GM15510 (cell line): ENCODE data around the gene NOC4L.

Experiments used
- POLR2A ChIP-seq: IDR thresholded peaks from 3 replicates; pipeline ENCODE4 v1.6.1; 2011; ENCODE audit warnings: borderline replicate concordance; ENCODE audit not compliant: insufficient read length; ENCODE audit errors: extremely low read depth

Gene NOC4L

DNA sequence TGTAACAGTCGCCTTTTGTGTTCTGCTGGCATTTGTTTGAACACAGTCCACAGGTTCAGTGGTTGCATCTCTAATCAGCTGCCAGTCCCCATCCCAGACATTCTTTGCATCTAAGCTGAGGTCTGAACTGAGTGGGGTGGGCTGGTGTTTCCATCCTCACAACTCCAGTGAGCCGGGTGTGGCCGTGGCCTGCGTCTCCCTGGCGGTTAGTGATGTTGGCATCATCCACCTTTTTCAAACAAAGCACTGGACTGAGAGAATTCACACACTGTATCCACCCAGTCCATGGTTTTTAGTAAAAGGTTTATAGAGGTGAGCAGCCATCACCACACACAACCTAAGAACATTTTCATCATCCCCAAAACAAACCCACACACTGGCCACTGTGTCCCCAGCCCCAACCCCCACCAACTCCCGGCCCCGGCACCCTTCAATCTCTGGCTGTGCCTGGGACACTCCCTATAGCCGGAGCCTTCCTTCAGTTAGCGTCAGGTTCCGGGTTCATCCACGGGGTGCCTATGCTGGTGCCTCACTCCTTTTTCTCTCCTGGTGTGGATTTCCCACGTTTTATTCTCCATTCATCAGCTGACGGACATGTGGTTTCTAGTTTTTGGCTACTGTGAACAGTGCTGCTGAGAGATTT is 6.7 kb upstream of the NOC4L start:
- no peak for TF ChIP-seq POLR2A

DNA sequence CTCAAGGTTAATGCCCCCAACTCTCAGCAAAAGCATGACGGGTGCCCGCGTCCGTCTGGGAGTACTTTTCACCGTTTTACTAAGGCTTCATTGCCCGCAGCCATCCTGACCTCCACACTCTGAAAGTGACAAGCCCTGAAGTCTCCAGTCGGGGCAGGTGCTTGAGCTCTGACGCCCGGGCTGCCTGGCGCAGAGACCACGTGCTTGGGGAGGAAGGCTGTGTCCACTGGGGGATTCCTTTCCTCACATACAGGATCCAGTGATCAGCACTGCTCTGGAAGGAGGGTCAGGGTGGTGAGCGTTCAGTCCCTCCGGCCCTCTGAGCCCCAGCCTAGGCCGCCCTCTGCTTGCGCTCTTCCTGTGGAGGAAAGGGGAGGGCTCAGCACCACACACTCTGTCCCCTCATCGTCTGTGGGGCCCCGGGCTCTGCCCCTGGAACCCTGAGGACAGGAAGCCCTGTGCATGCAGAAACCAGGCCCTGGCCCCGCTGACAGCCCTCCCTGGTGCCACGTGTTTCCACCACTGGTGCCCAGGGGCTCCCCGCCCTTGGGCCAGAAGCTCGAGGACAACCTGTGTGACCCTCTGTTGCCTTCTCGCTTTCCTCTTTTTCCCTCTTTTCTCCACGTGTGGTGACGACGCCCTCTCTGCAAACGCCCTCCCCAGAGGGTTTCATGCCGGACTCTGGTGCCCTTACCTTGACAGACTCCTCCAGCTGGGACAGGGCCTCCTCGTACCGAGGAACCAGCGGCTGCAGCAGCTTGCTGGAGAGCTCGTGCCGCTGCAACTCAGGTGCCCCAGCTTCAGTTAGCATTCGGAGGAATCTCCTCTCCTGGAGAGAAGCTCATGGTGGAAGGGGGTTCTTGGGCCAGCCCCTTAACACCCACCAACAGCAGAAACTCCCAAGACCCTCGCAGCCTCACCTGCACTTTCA is 5.1 kb upstream of the NOC4L start:
- no peak for TF ChIP-seq POLR2A

DNA sequence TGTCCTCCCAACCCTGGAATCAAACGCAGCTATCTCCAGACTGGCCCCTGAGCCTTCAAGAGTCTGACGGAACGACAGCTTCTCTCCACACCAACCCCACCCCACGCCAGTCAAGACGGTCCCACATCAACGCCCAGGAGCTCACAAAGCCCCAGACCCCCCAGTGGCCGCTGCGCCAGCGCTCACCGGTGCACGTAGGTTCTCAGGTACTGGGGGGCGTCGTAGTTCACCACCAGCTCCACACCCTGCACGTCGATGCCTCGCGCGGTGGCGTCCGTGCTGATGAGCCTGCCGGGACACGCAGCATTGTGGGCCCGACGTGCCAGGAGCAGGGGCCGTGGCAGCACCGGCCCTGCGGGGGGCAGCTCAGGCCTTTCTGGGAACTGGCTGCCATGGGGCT is 4.3 kb upstream of the NOC4L start:
- TF ChIP-seq POLR2A: no peak

DNA sequence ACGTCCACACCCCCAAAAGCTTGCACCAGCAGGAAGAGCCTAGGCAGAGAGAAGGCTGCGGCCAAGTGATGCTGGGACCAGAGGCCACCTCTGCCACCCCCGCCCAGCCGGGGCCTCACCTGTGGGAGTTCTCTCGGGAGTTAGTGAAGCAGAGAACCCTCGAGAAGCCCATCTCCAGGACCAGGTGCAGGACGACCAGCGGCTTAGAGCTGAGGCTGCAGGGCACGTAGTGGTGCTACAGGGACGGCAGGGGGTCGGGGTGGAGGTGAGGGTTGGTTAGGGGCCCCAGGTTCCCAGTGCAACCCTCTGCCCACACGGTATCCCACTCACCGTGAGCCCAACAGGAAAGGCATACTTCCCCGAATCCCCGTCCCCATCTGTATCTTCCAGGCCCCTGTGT is 3.8 kb upstream of the NOC4L start:
- TF ChIP-seq POLR2A: no peak

DNA sequence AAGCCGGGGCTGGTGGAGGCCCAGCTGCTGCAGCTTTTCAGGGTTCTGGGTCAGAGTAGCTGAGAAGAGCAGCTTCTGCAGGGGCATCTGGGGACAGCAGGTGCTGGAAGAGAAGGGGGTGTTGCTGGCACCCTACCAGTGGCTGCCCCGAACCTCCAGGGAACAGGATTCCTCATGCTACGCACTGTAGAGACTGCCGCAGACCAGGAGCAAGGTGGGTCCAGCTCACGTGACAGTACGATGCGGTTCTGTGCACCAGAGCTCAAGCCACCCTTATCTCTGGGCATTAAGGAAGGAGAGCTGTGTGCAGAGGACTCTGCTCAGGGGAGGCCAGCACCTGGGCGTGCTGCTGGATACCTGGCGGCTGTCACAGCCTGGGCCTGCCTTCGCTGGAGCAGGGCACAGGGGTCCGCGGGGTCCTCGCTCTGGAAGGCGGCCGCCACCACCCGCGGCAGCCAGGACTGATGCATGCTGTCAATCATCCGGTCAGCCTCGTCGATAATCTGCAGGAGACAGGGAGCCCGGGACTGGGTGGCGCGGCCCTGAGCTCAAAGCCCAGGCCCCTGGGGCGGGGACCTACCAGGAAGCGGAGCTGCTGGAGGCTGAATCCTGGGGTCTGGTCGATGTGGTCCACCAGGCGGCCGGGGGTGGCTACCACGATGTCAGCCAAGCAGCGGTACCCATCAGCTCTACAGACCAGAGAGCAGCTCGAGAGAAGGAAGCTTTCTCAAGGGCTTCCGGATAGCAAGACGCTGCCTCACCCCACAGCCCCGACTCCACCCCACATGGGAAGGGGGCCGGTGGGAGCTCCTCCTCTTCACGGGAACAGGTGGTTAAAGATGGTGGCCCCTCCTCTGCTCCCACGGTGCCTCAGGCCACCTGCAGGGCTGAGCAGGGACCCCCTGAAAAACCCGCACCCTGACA is 3.1 kb upstream of the NOC4L start:
- TF ChIP-seq POLR2A: no peak

DNA sequence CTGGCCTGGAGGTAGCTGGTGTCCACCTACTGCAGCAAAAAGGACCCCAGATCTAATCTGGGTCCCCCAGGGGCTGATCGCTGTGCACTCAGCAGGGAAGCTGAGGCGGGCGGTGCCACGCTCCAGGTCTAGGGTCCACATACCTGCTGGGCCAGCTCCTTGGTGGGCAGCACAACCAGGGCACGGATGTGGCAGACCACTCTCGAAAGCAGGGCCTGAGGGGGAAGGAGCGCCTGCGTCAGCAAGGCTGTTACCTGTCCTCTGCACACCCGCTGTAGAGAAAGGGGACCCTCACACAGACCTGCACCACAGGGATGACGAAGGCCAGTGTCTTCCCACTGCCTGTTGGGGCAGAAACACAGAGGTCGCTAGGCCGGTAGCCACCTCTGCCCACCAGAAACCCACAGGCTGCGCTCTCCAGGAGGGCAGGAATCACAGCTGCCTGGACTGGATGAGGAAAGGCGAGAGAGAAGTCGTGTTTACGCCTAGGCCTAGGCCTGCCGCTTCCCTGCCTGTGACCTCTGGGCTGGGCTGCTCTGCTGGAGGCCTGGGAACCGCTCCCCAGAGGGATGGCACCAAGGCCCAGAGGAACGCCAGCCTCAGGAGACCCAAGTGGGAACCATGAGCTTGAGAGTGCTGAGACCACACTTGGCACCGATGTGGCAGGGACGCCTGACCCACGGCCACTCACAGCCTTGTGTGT is 2.1 kb upstream of the NOC4L start:
- no peak for TF ChIP-seq POLR2A

DNA sequence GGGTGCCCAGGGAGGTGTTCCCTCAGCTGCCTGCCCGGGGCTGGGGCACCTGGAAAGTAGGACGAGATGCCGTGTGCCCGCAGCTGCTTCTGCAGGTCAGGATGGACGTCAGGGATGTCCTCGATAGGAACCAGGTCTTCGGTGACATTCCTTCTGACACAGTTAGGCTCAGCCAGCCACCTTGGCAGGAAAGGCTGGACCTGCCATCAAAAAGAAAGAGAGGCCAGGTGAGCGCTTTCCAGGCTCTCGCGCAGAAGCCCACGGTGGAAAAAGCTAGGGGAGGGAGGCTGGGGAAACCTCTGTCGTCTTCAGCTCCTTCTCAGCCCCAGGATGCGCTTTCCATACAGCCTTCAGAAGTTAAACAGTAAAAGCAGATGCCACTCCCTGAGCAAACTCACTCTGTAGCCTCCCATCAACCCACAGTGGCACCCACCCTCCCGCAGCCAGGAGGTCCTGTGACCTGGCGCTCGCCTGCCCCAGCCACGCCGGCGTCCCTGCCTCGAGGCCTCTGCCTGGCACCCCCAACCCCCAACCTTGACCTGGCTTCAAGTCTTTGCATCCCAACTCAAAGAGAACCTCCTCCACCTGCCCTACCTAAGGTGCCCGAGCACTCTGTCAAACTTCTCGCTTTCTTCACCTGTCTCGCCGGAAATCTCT is 1.4 kb upstream of the NOC4L start:
- no peak for TF ChIP-seq POLR2A

DNA sequence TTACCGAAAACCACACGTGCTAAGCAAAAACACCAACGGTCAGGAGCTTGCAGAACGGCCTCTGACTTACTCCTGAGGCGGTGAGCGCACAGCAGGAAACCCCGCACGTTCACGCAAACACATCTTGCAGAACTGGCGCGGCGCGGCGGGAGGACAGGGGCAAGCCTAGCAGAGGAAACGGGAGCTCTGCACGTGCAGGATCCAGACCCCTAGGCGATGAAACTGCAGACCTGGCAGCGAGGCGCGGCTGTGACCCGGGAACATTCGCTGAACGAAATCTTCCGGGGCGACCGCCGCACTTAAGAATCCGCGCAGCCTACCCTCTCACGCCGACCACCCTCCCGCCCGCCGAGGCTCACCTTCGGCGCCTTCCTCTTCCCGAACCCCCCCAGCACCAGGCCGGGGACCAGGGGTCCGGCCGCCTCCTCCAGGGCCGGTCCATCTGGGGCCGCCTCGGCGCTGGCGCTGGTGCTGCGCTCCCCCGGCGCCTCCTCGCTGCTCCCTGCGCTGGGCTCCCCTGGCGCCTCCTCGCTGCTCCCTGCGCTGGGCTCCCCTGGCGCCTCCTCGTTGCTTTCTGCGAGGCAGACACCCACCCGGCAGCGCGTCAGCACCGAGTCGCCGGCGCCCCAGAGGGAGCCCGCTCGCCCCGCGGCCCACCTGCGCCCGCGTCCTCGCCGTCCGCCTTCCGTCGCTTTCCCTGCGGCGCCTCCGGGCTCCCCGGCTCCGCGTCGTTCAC is 753 bp upstream of the NOC4L start:
- no peak for TF ChIP-seq POLR2A

DNA sequence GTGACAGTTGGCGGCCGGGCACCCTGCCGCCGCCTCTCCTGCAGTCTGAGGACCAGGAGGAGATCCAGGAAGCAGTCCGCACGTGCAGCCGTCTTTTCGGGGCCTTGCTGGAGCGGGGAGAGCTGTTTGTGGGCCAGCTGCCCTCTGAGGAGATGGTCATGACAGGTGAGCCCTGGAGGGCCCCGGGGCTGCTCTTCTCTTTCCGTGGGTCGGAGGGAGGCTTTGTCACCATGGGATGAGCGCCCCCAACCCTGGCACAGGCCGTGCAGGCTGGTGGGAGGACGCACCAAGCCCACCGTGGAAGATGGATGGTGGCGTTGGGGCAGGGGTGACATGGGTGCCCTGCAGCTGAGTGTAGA is 532 bp downstream of the NOC4L start:
- TF ChIP-seq POLR2A: no peak

DNA sequence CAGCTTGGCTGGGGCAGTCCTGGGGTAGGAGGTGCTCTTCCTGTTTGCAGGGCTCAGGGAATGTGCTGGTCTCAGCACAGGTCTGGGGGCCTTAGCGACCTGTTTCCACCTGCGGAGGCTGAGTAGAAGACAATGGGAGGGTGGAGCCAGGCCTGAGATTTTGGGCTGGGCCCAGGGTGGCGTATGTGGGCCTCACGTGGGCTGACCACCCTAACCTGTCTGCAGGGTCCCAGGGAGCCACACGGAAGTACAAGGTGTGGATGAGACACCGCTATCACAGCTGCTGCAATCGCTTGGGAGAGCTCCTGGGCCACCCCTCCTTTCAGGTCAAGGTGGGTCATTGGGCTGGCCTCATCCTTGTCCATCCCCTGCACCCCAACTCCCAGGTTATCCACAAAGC is 1.1 kb downstream of the NOC4L start:
- TF ChIP-seq POLR2A: no peak

DNA sequence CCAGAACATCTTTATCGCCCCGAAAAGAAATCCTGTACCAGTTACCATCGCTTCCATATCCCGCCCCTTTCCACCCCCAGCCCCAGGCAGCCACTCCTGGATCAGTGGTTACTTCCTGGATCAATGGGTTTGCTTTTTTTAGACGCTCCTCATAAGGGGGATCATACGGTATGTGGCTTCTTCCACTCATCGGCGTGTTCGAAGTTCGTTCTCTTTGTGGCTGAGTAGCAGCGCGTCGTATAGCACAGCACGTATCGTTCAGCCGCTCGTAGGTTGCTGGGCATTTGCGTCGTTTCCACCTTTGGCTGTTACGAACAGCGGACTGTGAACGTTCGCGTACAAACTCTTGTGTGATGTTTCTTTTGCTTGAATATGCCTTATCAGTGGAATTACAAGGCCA is 1.8 kb downstream of the NOC4L start:
- no peak for TF ChIP-seq POLR2A

DNA sequence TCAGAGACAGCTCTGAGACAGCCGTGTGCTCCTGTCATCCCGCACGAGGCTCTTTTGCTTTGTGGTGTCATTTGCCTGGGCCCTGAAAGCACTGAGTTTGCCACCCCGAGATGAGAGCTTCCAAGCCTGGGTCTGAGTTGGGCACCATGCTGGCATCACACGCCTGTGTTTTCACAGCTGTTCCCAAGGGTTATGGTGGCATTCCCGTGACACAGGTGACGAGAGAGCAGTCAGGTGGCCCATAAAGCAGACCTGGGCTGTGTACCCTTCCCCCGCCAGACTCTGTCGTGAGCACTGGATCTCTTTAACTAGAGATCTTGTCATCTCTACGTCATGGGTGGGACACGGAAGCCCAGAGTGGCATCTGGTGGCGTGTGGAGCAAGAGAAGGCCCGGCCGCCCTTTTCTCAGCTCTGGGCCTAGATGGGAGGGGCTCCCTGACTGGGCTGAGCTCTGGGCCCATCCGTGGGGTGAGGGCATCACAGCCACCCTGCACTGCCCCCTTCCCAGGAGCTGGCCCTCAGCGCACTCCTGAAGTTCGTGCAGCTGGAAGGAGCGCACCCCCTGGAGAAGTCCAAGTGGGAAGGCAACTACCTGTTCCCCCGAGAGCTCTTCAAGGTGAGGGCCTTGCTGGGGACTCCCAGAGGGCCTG is 2.6 kb downstream of the NOC4L start:
- TF ChIP-seq POLR2A: no peak
